Neural crest cell (in vitro differentiated cells): ENCODE measurements around the gene PTGR2. TPM values are rescaled to one million over a fixed set of nuclear protein-coding genes. Genes with fewer than 3 reads are reported as not detected.

Experiments
- DNase-seq: peaks from one replicate; pipeline ENCODE4 v3.0.0; 2021; ENCODE audit warnings: low read depth, mixed read lengths, low spot score
- H3K27ac Mint-ChIP-seq: one replicate; pipeline ENCODE4 v1.8.0; 2021; ENCODE audit warnings: mild to moderate bottlenecking, mixed read lengths; ENCODE audit not compliant: unreplicated experiment
- H3K27me3 Mint-ChIP-seq: 2 replicates; pipeline ENCODE4 v1.8.0; 2021; ENCODE audit warnings: low read depth, mild to moderate bottlenecking, mixed read lengths
- H3K36me3 Mint-ChIP-seq: 2 replicates; pipeline ENCODE4 v1.8.0; 2021; ENCODE audit warnings: low read depth, mild to moderate bottlenecking, mixed read lengths
- H3K4me1 Mint-ChIP-seq: 2 replicates; pipeline ENCODE4 v1.8.0; 2021; ENCODE audit warnings: mixed read lengths
- H3K4me3 Mint-ChIP-seq: one replicate; pipeline ENCODE4 v1.8.0; 2021; ENCODE audit warnings: mild to moderate bottlenecking, mixed read lengths
- H3K9me3 Mint-ChIP-seq: 2 replicates; pipeline ENCODE4 v1.8.0; 2021; ENCODE audit warnings: mixed read lengths
- total RNA-seq: library from RNA; stranded (reverse); gene quantifications from 2 replicates; pipeline ENCODE4 v1.2.1, GENCODE V29; 2021
- TF ChIP-seq, protein P1 (sequence below): fragments of 200-600 bp; sonication (generic); conservative IDR thresholded peaks from 2 replicates; pipeline ENCODE4 v1.5.0; 2021; ENCODE audit warnings: antibody characterized with exemption, mild to moderate bottlenecking

The PTGR2 gene
- total RNA-seq, 1 donor from 2014 or later, result 6.0 TPM

DNA sequence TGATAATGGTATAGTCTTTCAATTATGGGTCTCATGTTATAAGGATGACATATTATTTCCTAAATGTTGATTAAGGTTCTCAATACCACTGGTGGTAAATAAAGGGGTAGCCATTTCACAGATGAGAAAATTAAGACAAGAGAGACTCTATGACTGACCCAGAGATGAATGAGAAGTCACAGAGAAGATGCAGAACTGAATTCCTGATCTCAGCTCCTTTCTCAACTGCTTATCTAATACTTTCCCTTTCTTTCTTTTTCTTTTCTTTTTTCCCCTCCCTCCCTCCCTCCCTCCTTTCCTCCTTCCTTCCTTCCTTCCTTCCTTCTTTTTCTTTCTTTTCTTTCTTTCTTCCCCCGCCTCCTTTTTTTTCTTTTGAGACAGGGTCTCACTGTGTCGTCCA lies 8.3 kb upstream of the PTGR2 start:
- H3K4me3 Mint-ChIP-seq, result no peak overlapping the region
- no peaks in the 10 kb centered on the region for H3K9me3 Mint-ChIP-seq
- no peak for DNase-seq
- H3K27ac Mint-ChIP-seq, result no peak overlapping the region
- TF ChIP-seq, protein P1, sequence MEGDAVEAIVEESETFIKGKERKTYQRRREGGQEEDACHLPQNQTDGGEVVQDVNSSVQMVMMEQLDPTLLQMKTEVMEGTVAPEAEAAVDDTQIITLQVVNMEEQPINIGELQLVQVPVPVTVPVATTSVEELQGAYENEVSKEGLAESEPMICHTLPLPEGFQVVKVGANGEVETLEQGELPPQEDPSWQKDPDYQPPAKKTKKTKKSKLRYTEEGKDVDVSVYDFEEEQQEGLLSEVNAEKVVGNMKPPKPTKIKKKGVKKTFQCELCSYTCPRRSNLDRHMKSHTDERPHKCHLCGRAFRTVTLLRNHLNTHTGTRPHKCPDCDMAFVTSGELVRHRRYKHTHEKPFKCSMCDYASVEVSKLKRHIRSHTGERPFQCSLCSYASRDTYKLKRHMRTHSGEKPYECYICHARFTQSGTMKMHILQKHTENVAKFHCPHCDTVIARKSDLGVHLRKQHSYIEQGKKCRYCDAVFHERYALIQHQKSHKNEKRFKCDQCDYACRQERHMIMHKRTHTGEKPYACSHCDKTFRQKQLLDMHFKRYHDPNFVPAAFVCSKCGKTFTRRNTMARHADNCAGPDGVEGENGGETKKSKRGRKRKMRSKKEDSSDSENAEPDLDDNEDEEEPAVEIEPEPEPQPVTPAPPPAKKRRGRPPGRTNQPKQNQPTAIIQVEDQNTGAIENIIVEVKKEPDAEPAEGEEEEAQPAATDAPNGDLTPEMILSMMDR, result no peak
- no peaks in the 10 kb centered on the region for H3K27me3 Mint-ChIP-seq
- no peaks in the 10 kb centered on the region for H3K36me3 Mint-ChIP-seq
- no peaks in the 10 kb centered on the region for H3K4me1 Mint-ChIP-seq

DNA sequence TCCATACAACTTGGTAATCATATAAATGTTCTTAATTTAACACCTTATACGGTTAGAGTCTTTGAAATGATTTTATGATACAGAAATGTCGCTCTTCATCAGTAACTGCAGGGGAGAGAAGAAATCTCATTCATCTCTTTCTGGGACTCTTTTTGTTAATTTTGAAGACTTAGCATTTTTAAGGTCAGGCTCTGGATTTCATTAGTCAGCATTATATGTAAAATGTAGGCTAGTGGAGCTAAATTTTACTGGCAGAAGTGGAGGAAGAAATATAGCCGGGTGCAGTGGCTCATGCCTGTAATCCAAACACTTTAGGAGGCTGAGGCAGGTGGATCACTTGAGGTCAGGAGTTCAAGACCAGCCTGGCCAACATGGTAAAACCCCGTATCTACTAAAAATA lies 4.7 kb upstream of the PTGR2 start:
- Mint-ChIP-seq H3K4me3 (no peak overlapping the region), H3K36me3 (no peaks in the 10 kb centered on the region), H3K27ac (no peak overlapping the region), H3K27me3 (no peaks in the 10 kb centered on the region), H3K9me3 (no peaks in the 10 kb centered on the region), H3K4me1 (peaks cover 13% of the 10 kb centered on the region)
- TF ChIP-seq, protein P1, result no peak
- no peak for DNase-seq

DNA sequence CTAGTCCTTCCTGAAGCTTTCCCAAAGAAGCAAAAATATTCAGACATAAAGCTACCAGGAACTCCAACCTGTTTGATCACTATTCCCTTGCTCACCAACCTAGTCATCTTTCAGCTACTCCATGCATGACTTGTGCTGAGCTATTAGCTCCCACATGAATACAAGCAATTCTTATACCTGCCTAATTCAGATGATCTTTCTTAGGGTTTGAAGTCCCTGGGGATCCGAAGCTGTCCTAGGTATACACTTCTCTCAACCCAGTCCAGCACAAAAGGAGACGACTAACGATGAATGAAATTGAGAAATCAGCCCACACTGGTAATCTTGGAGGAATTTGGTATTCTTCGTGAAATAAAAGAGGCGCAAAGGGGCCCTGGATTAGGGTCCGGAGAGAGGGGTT lies 631 bp upstream of the PTGR2 start:
- H3K9me3 Mint-ChIP-seq, result peaks cover 3% of the 10 kb centered on the region
- peak overlapping the region; percentile 100 for H3K27ac Mint-ChIP-seq
- DNase-seq, result no peak
- no peaks in the 10 kb centered on the region for H3K27me3 Mint-ChIP-seq
- peaks cover 21% of the 10 kb centered on the region for H3K4me1 Mint-ChIP-seq
- H3K4me3 Mint-ChIP-seq, result peak overlapping the region; percentile 100
- no peaks in the 10 kb centered on the region for H3K36me3 Mint-ChIP-seq
- TF ChIP-seq, protein P1, result no peak

DNA sequence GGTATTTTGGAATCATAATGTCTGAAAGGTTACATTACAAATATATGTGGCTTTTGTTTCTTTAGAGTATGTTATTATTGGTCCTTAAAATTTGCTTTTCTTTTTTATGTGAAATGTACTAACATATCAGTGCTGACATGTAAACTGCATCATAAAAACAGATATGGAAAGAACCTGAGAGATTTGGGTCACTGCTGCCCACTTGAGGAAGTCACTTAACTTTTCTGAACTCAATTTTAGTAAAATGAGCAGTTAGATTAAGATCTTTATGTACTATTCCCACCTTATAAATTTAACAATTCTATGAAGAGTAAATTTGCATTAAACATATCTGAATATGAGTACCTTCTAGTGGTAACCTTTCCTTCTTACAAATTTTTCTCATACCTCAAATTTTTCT lies 7.5 kb downstream of the PTGR2 start:
- Mint-ChIP-seq H3K27me3 (no peaks in the 10 kb centered on the region), H3K36me3 (no peaks in the 10 kb centered on the region), H3K4me1 (no peaks in the 10 kb centered on the region), H3K9me3 (no peaks in the 10 kb centered on the region), H3K27ac (no peak overlapping the region), H3K4me3 (no peak overlapping the region)
- TF ChIP-seq, protein P1, result no peak
- no peak for DNase-seq

DNA sequence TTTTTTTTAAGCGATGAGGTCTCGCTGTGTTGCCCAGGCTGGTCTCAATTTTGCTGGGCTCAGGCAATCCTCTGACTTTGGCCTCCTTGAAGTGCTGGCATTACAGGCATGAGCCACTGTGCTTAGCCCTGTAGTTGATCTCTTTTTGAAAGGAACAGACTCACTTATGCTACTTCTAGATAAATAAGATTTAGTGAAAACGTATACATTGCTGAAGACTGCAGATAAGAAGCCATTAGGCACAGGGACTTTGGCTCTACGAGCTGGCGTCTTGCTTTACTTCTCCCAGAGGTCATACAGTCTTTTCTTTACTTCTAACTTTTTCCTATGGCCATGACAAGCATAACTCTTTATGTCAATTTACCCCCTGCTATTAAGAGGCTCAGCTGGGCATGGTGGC lies 9.4 kb downstream of the PTGR2 start:
- DNase-seq, result no peak
- TF ChIP-seq, protein P1, result no peak
- H3K36me3 Mint-ChIP-seq, result no peaks in the 10 kb centered on the region
- H3K4me1 Mint-ChIP-seq, result no peaks in the 10 kb centered on the region
- H3K4me3 Mint-ChIP-seq, result no peak overlapping the region
- H3K27me3 Mint-ChIP-seq, result no peaks in the 10 kb centered on the region
- peak overlapping the region; percentile 39 for H3K27ac Mint-ChIP-seq
- no peaks in the 10 kb centered on the region for H3K9me3 Mint-ChIP-seq

DNA sequence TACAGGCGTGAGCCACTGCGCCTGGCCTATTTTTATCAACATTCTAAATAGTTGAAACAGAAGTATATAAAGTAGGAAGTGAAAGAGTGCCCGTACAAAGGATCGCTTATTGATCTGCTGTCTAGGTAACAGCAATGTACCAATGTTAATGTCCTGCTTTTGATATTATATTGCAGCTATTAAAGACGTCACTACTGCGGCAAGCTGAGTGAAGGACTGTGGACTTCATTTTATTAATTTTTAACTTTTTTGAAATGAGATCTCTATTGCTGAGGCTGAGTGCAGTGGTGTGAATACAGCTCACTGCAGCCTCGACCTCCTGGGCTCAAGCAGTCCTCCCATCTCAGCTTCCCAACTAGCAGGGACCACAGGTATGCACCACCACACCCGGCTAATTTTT lies 10.8 kb downstream of the PTGR2 start:
- no peaks in the 10 kb centered on the region for H3K9me3 Mint-ChIP-seq
- H3K4me1 Mint-ChIP-seq, result no peaks in the 10 kb centered on the region
- no peak overlapping the region for H3K4me3 Mint-ChIP-seq
- H3K27ac Mint-ChIP-seq, result no peak overlapping the region
- TF ChIP-seq, protein P1, result no peak
- no peaks in the 10 kb centered on the region for H3K36me3 Mint-ChIP-seq
- H3K27me3 Mint-ChIP-seq, result no peaks in the 10 kb centered on the region
- DNase-seq, result no peak
